GM12878 (cell line): ENCODE results near the gene CRYBG3. TPM values are rescaled to one million over a fixed set of nuclear protein-coding genes. Genes with fewer than 3 reads are reported as not detected.

Experiments used
- ATAC-seq: fragments of 200-7000 bp; cut with Tn5 transposase; 3 replicates; pipeline ENCODE4 v1.9.1; 2020; ENCODE audit warnings: mild to moderate bottlenecking, moderate library complexity
- BruUV-seq: library from RNA; stranded (reverse); fragments of 400-500 nt; replicated peaks from 2 replicates; lab custom pipeline; 2021; lab: Mats Ljungman, UMichigan
- CTCF ChIA-PET: fragments of 300-600 bp; sonication (Branson Sonifier 250); formaldehyde crosslinking; extraction: SDS; loops from one replicate; lab custom pipeline; 2021; ENCODE audit warnings: inconsistent platforms; lab: Yijun Ruan, JAX
- POLR2A ChIA-PET: fragments of 350-600 bp; formaldehyde crosslinking; extraction: SDS; loops from one replicate; lab custom pipeline; 2021; ENCODE audit warnings: inconsistent platforms; lab: Charles Lee
- RAD21 ChIA-PET: fragments of 300-600 bp; sonication (Branson Sonifier 250); formaldehyde crosslinking; loops from one replicate; lab custom pipeline; 2023; ENCODE audit warnings: antibody characterized with exemption; ENCODE audit not compliant: unreplicated experiment; lab: Charles Lee
- SMC1A ChIA-PET: fragments of 300-600 bp; sonication (Branson Sonifier 250); formaldehyde crosslinking; loops from one replicate; lab custom pipeline; 2023; ENCODE audit not compliant: unreplicated experiment, uncharacterized antibody; lab: Charles Lee
- DNase-seq: peaks from one replicate; pipeline ENCODE4 v3.0.0-alpha.2; 2011; ENCODE audit warnings: low read depth, low spot score
- FAIRE-seq: peaks from 3 replicates; lab custom pipeline; 2011; peaks lifted over from hg19 to GRCh38; lab: Jason Lieb, UNC
- H2AFZ ChIP-seq: 2 replicates; pipeline ENCODE4 v1.6.0; 2011; ENCODE audit warnings: low read depth, low read length, control low read depth; ENCODE audit not compliant: control insufficient read depth
- H3K27ac ChIP-seq: 2 replicates; pipeline ENCODE4 v1.5.1; 2011; ENCODE audit warnings: control low read depth; ENCODE audit not compliant: control insufficient read depth, insufficient read depth
- H3K27me3 ChIP-seq, 2 experiments: replicated peaks in 1 of 2; 2 replicates each; pipeline versions ENCODE4 v1.6.0 to v1.6.1; 2011; ENCODE audit warnings: low read length in 1 of 2; ENCODE audit not compliant: control insufficient read depth in 2 of 2, insufficient read depth in 2 of 2
- H3K36me3 ChIP-seq, 2 experiments: 2 replicates each; pipeline ENCODE4 v1.5.1; 2011; ENCODE audit warnings: low read length in 1 of 2; ENCODE audit not compliant: control insufficient read depth in 2 of 2, insufficient read depth in 2 of 2
- H3K4me1 ChIP-seq: 2 replicates; pipeline ENCODE4 v1.6.1; 2011; ENCODE audit warnings: mild to moderate bottlenecking, low read length, moderate library complexity, mixed read lengths; ENCODE audit not compliant: control insufficient read depth, insufficient read depth
- H3K4me2 ChIP-seq: 2 replicates; pipeline ENCODE4 v1.6.0; 2011; ENCODE audit warnings: control low read depth; ENCODE audit not compliant: control insufficient read depth, insufficient read depth
- H3K4me3 ChIP-seq: fragments of 200-600 bp; sonication (generic); 2 replicates; pipeline ENCODE4 v1.5.1; 2016
- H3K79me2 ChIP-seq: 2 replicates; pipeline ENCODE4 v1.6.0; 2011; ENCODE audit warnings: low read length; ENCODE audit not compliant: control insufficient read depth, insufficient read depth
- H3K9ac ChIP-seq: 2 replicates; pipeline ENCODE4 v1.8.0; 2011; ENCODE audit warnings: low read length, control low read depth, mixed read lengths; ENCODE audit not compliant: control insufficient read depth, insufficient read depth
- H3K9me3 ChIP-seq: replicated peaks from 3 replicates; pipeline ENCODE4 v1.5.1; 2011; ENCODE audit warnings: mild to moderate bottlenecking, low read length; ENCODE audit not compliant: control insufficient read depth, insufficient read depth
- H4K20me1 ChIP-seq: 2 replicates; pipeline ENCODE4 v1.6.0; 2011; ENCODE audit not compliant: control insufficient read depth, insufficient read depth
- EGR1 ChIP-seq, 2 experiments: IDR thresholded peaks; 1 replicate in 1 of 2; 2 replicates in 1 of 2; pipeline ENCODE4 v1.6.1; 2011 to 2012; ENCODE audit warnings: low read depth in 2 of 2, low read length in 2 of 2, borderline replicate concordance in 1 of 2, mild to moderate bottlenecking in 1 of 2, moderate library complexity in 1 of 2
- HDGF ChIP-seq: fragments of 450-650 bp; IDR thresholded peaks from 2 replicates; pipeline ENCODE4 v1.6.1; 2016; ENCODE audit warnings: antibody characterized with exemption
- JUNB ChIP-seq: IDR thresholded peaks from 2 replicates; pipeline ENCODE4 v1.6.1; 2016; ENCODE audit warnings: antibody characterized with exemption, mild to moderate bottlenecking
- LARP7 ChIP-seq: fragments of 450-650 bp; IDR thresholded peaks from 2 replicates; pipeline ENCODE4 v1.6.1; 2017; ENCODE audit warnings: mild to moderate bottlenecking
- NFIC ChIP-seq: IDR thresholded peaks from 2 replicates; pipeline ENCODE4 v1.6.1; 2012; ENCODE audit warnings: low read depth, mild to moderate bottlenecking, inconsistent platforms, low read length, moderate library complexity
- NR2C1 ChIP-seq: fragments of 450-650 bp; IDR thresholded peaks from 2 replicates; pipeline ENCODE4 v1.6.1; 2017; ENCODE audit warnings: antibody characterized with exemption, mild to moderate bottlenecking, moderate library complexity
- YBX1 ChIP-seq: fragments of 450-650 bp; IDR thresholded peaks from 2 replicates; pipeline ENCODE4 v1.6.1; 2016; ENCODE audit warnings: antibody characterized with exemption
- WGBS: methylation state at CpG from one replicate; pipeline ENCODE4 v1.1.6; 2016; ENCODE audit warnings: low lambda C conversion rate; ENCODE audit not compliant: insufficient replicate concordance, insufficient coverage; ENCODE audit errors: missing lambda C conversion rate; 5-methylcytosine and 5-hydroxymethylcytosine counted together
- in situ Hi-C: fragments of 300-500 bp; cut with MboI; formaldehyde crosslinking; loops from 9 replicates; pipeline ENCODE4 v1.14.3; 2018; ENCODE audit warnings: mixed read lengths
- intact Hi-C: fragments of 100-400 bp; cut with micrococcal nuclease; formaldehyde crosslinking; loops from one replicate; pipeline ENCODE4 v1.14.2; 2022; ENCODE audit not compliant: unreplicated experiment
- polyA plus RNA-seq, 11 experiments: library from polyadenylated mRNA; depleted of rRNA in 4 of 11; unstranded in 6 of 11; stranded (reverse) in 5 of 11; fragments of >200 nt; fragmentation: Nextera tagmentation in 4 of 11; fragmentation: Illumina TruSeq in 1 of 11; extraction: Ambion mirVana in 4 of 11; extraction: Trizol in 1 of 11; gene quantifications; 1 replicate in 1 of 11; 2 replicates in 10 of 11; pipeline versions ENCODE4 v1.2.1 to v1.2.3, GENCODE V29; 2011 to 2016; ENCODE audit warnings: inconsistent platforms in 2 of 11, missing spikeins in 2 of 11, low read depth in 1 of 11
- total RNA-seq, 4 experiments: library from RNA; depleted of rRNA in 3 of 4; stranded (reverse); fragments of >200 nt in 3 of 4; fragmentation: Illumina TruSeq in 1 of 4; extraction: Trizol in 1 of 4; gene quantifications; 2 replicates each; pipeline versions ENCODE4 v1.2.1 to v1.2.3, GENCODE V29; 2013 to 2021
- TF ChIP-seq, protein P1 (sequence below), 3 experiments: IDR thresholded peaks in 2 of 3; conservative IDR thresholded peaks in 1 of 3; 2 replicates each; pipeline ENCODE4 v1.5.1; 2011; ENCODE audit warnings: low read depth in 3 of 3, low read length in 3 of 3, mild to moderate bottlenecking in 3 of 3, control low read depth in 2 of 3, moderate library complexity in 2 of 3, inconsistent platforms in 1 of 3, mixed read lengths in 1 of 3; ENCODE audit not compliant: control insufficient read depth in 2 of 3, insufficient read depth in 1 of 3; ENCODE audit errors: extremely low read depth in 1 of 3
- TF ChIP-seq, protein P2 (sequence below): fragments of 450-650 bp; IDR thresholded peaks from 2 replicates; pipeline ENCODE4 v1.6.1; 2017; ENCODE audit warnings: mild to moderate bottlenecking

Gene CRYBG3
- total and polyA plus RNA-seq, 10 of the 15 experiments (the other 5 are each of a cell fraction or from before 2014, with no cell fraction given), result 0.11 to 5.4 (median 1.6) TPM

DNA sequence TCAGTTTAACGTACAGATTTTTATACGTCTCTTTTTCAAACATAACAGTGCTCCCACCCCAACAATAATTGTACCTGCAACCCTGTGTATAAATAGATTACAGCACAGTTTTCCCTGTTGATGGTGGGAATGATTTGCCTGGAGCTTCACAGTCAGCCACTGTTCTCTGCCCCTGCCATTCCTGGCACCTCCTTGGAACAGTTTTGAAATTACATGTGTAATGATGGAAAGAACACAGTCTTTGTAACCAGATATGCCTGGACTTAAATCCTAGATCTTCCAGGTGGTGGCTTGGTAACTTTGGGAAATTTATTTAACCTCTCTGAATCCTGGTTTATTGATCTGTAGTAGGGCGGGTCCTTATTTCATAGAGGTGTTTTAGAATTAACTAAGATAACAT, 27.0 kb downstream of the CRYBG3 start:
- ChIA-PET CTCF (no interaction called here), SMC1A (no interaction called here), RAD21 (no interaction called here), POLR2A (no interaction called here)
- DNase-seq (no peak), ATAC-seq (no peak), FAIRE-seq (no peak)
- Histone ChIP-seq H3K9me3 (no peaks in the 10 kb centered on the region; the same call in 2 of the 3 replicates), H3K4me2 (no peak overlapping the region), H3K27ac (no peak overlapping the region), H2AFZ (no peak overlapping the region), H3K36me3 (no peaks in the 10 kb centered on the region), H3K4me1 (no peaks in the 10 kb centered on the region), H3K27me3 (no peaks in the 10 kb centered on the region), H3K9ac (no peak overlapping the region), H3K79me2 (no peaks in the 10 kb centered on the region), H4K20me1 (no peaks in the 10 kb centered on the region), H3K4me3 (no peak overlapping the region)
- TF ChIP-seq EGR1 (IDR thresholded peaks at IDR 0.05; ENCODE audit: borderline replicate concordance in 1 of 2, low read depth in 2 of 2, low read length in 2 of 2) (no peak), HDGF (no peak), NR2C1 (no peak)
- WGBS, result 98% methylated on average over 3 of the region's 3 CpGs
- BruUV-seq, result no TSS peak
- intact Hi-C loops, result no loop called here
- in situ Hi-C loops, result no loop called here

DNA sequence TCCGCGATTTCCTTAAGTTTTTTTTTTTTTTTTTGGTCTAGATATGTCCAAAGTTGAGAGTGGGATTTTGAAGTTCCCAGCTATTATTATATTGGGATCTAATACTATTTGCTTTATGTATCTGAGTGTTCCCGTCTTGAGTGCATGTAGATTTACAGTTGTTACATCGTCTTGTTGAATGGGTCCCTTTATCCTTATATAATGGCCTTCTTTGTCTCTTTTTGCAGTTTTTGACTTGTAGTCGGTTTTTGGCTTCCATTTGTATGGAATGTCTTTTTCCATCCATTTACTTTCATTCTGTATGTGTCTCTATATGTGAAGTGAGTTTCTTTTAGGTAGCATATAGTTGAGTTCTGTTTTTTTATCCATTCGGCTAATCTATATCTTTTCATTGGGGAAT, 35.6 kb downstream of the CRYBG3 start:
- ChIA-PET RAD21 (no interaction called here), SMC1A (no interaction called here), POLR2A (no interaction called here), CTCF (interaction anchor here (0.7 to 0.9 kb wide), 2 partner anchors 25 to 165 kb away, joined by 3 read pairs; no protein-coding TSS in a partner anchor)
- DNase-seq (no peak), FAIRE-seq (no peak), ATAC-seq (no peak)
- Histone ChIP-seq H3K9me3 (no peaks in the 10 kb centered on the region; the same call in 2 of the 3 replicates), H3K27me3 (no peaks in the 10 kb centered on the region), H4K20me1 (no peaks in the 10 kb centered on the region), H3K9ac (no peak overlapping the region), H3K4me3 (no peak overlapping the region), H2AFZ (no peak overlapping the region), H3K36me3 (no peaks in the 10 kb centered on the region), H3K4me1 (no peaks in the 10 kb centered on the region), H3K27ac (no peak overlapping the region), H3K4me2 (no peak overlapping the region), H3K79me2 (no peaks in the 10 kb centered on the region)
- no TSS peak for BruUV-seq
- intact Hi-C loops (no loop called here), in situ Hi-C loops (no loop called here)
- 93% methylated on average over 6 of the region's 6 CpGs for WGBS
- TF ChIP-seq, protein P1, sequence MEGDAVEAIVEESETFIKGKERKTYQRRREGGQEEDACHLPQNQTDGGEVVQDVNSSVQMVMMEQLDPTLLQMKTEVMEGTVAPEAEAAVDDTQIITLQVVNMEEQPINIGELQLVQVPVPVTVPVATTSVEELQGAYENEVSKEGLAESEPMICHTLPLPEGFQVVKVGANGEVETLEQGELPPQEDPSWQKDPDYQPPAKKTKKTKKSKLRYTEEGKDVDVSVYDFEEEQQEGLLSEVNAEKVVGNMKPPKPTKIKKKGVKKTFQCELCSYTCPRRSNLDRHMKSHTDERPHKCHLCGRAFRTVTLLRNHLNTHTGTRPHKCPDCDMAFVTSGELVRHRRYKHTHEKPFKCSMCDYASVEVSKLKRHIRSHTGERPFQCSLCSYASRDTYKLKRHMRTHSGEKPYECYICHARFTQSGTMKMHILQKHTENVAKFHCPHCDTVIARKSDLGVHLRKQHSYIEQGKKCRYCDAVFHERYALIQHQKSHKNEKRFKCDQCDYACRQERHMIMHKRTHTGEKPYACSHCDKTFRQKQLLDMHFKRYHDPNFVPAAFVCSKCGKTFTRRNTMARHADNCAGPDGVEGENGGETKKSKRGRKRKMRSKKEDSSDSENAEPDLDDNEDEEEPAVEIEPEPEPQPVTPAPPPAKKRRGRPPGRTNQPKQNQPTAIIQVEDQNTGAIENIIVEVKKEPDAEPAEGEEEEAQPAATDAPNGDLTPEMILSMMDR (IDR thresholded peaks at IDR 0.05 in 2 of 3, conservative IDR thresholded peaks at IDR 0.05 in 1 of 3; ENCODE audit: control insufficient read depth in 2 of 3, extremely low read depth in 1 of 3, insufficient read depth in 1 of 3, low read depth in 3 of 3, low read length in 3 of 3), result no peak
- no peak for TF ChIP-seq YBX1
- TF ChIP-seq, protein P2, sequence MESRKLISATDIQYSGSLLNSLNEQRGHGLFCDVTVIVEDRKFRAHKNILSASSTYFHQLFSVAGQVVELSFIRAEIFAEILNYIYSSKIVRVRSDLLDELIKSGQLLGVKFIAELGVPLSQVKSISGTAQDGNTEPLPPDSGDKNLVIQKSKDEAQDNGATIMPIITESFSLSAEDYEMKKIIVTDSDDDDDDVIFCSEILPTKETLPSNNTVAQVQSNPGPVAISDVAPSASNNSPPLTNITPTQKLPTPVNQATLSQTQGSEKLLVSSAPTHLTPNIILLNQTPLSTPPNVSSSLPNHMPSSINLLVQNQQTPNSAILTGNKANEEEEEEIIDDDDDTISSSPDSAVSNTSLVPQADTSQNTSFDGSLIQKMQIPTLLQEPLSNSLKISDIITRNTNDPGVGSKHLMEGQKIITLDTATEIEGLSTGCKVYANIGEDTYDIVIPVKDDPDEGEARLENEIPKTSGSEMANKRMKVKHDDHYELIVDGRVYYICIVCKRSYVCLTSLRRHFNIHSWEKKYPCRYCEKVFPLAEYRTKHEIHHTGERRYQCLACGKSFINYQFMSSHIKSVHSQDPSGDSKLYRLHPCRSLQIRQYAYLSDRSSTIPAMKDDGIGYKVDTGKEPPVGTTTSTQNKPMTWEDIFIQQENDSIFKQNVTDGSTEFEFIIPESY, result no peak
- no peak for TF ChIP-seq JUNB
- TF ChIP-seq NFIC, result no peak
- TF ChIP-seq EGR1 (IDR thresholded peaks at IDR 0.05; ENCODE audit: borderline replicate concordance in 1 of 2, low read depth in 2 of 2, low read length in 2 of 2), result no peak
- no peak for TF ChIP-seq LARP7
